ENCODE data around the gene TARS3.

The TARS3 gene

DNA sequence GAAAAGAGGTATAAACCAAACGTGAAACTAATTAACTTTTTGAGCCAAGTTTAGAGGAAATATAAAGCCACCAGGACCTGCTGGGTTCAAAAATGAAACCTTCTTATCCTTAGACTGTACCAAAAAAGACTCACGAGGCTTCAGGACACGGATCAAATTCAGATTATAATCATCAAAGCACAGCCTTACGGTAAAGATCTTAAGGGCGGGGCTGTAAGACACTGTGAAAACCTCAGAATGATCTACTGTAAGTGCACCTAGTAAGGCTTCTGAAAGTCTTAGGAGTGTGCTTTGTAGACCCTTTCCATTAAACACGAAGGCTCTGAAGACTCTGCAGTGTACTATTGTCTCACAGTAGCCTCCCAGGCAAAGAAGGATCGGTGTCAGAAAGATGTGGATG, 26.8 kb downstream of the TARS3 start:
- no peak for DNase-seq

DNA sequence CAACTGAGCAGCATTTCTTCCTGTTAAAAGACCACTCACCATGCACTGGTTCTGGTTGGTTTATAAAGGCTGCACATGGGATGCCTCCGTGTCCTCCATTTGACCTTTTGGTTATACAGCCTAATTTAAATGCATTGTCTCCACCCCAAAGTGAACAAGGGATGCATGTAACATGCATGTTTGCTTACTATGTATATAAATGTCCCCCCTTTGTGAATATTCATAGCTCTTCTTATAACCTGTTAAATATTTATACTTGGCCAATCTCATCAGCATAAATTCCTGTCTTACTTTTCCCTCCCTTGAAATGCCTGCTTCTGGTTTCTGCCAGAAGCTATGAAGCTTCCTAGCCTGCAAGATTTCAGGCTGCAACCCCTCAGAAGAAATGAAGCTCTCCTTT, 27.4 kb downstream of the TARS3 start:
- DNase-seq, result no peak

DNA sequence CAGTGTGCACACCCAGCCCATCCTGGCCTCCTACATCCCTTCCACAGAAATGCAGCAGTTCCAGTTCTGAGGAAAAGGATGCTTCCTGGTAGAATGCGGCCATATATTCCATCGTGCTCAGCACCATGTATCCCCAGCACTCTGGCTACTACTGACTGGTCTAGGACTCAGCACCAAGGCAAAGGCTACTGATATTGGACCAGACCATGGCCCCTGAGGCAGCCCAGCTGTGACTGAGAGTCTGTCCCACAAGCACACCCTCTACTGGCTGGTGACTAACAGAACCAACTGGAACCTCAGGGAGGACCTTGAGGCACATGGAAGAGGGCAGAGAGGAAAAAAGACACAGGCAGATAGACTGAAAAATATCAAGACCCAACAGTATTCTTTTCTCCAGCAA, 30.0 kb downstream of the TARS3 start:
- no peak for DNase-seq

DNA sequence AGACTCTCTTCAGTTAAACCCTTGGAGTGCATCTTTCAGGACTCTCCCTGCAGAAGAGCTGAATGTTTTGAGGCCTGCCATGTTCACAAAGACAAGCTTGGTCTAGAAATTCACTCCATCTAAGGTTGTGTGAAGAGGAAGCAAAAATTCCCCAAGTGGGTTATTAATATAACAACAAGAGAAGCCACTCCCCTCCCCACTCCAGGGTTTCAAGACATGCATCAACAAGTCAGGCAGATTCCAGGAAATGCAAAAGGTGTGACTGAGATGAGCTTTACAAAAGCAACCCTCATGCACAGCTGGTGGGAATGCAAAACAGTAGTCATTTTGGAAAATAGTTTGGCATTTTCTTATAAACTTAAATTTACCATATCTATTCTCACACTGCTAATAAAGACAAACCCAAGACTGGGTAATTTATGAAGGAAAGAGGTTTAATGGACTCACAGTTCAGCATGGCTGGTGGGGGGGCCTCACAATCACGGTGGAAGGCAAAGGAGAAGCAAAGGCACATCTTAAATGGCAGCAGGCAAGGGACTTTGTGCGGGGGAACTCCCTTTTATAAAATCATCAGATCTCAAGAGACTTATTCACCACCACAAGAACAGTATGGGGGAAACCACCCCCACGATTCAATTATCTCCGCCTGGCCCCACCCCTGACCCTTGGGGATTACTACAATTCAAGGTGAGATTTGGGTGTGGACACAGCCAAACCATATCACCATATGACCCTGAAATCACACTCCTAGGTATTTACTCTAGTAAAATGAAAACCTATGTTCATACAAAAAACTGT, 31.3 kb downstream of the TARS3 start:
- no peak for DNase-seq

DNA sequence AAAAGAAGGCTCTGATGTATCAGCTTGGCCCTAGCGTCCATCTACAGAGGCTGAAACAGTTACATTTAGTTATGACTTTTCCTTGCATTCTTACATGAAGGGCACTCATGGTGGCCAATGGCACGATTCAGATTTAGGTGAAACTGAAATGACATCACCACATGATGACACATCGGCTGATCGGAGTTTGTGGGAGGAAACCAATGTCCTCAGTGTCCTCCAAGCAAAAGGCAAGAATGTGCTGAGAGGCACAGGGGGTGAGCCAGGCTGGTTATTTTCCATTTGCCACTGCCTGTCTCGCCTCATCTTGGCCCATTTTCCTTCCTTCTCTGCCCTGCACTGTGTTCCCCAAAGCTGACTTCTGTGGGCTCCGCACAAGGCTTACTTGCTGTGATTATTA, 34.4 kb downstream of the TARS3 start:
- DNase-seq, result no peak

DNA sequence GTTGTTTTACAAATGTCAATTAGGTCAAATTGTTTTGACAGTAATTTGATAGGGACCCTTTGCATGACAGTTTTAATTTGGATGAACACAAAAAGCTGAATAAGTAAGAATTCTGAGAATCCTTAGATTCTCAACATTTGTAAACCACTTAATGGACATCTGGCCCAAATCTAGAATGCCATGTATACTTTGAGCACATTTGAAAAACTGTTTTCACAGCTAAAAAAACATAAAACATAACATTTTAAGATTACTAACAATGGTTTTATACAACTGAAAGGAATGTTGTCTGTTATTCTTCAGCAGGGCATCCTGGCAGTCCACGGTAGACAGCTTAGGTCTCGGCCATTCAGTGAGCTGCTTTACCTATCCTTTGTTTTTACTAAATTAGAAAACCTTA, 37.6 kb downstream of the TARS3 start:
- no peak for DNase-seq

DNA sequence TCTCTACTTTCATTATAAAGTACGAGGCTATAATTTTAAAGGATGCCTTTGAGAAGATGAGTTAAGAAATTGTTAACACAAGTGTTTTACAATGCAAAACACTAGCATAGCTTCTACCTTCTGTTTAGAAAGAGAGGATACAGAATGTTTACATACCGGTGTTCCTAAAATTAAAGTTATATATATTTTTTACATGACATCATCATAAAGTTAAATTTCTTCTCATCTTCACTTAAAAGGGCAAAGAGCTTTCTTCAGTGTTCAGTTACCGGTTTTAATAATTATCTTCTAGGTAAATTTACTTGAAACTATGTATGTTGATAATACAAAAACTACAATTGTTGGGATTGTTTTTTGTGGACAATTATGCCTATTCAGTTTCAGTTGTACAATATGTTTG, 39.4 kb downstream of the TARS3 start:
- no peak for DNase-seq

DNA sequence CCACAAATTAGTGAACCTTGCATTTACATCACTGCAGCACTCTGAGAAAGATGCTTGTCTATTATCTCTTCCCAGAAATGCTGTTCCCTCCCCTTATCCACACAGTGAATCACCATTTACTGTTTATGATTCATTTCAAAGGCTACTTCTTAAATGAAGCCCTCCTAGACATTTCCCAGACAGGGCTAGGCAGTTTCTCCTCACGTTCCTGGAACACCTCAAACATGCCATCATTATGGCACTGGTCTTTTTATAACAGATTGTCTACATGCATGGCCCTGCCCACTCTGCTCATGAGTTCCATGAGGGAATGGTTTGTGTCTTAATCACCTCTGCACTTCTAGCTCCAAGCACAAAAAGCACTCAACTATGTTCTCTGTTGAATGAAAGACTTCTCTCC, 39.9 kb downstream of the TARS3 start:
- no peak for DNase-seq

DNA sequence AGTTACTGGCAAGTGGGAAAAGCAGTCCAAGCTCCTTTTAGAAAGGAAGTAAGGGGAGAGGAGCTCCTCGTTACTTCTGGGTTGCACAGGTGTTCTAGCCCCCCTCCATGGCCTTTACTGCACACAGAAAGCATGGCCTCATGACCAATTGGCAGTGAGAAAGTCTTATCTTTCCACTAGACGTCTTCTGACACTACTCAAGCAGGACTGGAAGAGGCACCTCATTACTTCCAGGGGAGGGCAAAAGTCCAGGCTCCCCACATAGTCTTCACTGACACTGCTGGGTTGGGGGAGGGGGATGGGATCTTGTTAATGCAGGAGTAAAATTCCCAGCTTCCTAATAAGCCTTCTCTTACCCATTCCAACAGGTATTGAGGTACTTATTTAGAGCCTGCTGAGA, 44.5 kb downstream of the TARS3 start:
- no peak for DNase-seq

DNA sequence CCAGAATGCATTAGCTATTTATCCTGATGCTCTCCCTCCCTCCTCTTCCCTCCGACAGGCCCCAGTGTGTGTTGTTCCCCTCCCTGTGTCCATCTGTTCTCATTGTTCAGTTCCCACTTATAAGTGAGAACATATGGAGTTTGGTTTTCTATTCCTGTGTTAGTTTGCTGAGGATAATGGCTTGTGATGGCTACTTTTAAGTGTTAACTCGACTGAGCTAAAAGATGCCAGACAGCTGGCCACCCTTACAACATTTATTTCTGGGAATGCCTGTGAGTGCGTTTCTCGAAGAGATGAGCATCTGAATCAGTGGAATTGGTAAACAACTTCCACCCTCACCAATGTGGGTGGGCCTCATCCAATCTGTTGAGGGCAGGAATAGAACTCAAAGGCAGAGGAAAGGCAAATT, 47.3 kb downstream of the TARS3 start:
- no peak for DNase-seq

DNA sequence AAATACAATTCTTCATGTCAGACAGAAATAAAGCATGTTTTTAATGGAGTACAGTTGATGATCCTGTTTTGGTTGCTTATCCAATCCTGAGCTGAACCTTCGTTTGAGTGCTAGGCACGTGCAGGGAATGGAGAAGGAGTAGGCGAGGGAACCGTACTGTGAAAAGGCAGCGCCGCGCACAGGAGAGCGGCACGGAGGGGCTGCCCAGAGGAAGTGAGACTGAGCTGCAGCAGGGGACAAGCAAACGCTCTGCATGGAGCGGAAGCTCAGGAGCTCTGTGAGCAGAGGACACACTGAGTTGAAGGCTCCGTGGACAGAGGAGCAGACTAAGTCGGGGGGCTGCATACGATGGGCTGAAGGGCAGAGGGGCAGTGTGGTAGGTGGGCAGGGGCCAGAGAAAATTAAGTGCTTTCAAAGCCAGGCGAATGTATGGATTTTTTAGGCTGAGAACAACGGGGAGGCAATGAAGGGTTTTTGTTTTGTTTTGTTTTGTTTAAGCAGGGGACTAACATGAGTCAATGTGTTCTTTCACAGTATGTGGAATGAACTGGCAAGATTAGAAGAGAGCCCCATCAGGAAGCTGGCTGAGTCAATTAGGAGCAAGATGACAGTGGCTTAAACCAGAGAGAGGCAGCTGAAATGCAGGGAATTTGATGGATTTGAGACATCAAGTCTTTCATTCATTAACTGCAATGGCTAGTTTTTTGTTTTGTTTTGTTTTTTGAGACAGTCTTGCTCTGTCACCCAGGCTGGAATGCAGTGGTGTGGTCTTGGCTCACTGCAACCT, 48.3 kb downstream of the TARS3 start:
- DNase-seq, result no peak

DNA sequence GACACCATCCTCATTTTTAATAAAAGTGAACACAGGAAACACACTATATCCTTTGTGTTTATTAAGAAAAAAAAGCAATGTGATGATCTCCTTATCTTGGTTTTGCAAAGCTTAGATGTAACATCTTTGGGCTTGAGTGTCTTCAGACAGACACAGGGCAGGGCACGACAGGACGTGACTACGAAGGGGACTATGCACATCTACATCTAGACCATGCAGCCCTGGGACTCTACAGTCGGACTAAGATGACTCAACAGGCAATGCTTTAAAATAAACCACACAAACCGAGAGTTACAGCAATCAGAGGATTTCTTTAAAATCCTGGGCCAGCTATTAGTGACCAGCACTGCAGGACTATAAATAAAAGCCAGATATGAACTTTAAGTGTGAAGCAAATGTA, 49.3 kb downstream of the TARS3 start:
- DNase-seq, result no peak

DNA sequence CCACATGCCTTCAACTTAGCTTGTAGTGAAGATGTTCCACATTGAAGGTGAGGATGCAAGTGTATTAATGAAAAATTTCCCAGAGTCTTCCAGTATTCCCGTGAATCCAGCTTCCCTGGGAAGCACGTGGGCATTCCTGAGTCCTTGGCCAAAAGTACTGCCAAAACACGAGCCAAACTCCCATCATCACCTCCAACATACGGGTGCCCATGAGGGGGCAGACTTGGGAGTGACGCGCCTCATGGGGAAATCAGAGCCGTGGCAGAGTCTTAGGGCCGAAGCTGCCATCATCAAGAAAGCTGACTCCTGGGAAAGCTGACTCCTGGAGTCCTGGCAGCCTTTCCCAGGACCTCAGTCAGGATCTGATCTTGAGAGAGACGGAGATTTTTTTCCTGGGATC, 52.0 kb downstream of the TARS3 start:
- DNase-seq, result no peak

DNA sequence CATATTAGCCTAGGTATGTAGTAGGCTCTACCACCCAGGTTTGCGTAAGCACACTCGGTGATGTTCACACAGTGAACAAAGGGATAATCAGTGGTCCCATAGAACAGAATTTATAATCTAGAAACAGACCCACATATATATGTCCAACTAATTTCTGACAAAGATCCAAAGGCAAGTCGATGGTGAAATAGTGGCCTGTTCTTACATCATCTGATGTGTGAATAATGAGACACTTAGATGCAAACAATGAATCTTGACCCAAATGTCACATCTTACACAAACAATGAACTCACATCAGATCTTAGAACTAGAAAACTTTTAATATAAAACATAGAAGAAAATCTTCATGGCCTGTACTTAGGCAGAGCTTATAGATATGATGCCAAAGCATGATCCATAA, 54.5 kb downstream of the TARS3 start:
- no peak for DNase-seq

DNA sequence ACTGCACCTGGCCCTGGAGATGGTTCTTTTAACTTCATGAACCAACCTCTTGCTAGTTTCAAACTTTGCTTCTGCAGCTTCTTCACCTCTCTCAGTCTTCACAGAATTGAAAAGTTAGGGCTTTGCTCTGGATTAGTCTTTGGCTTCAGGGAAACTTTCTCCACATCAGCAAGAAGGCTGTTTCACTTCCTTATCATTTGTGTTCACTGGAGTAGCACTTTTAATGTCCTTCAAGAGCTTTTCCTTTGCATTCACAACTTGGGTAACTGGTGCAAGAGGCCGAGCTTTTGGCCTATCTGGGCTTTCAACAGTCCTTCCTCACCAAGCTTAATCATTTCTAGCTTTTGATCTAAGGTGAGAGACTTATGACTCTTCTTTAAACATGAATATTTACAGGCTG, 56.4 kb downstream of the TARS3 start:
- DNase-seq, result no peak

DNA sequence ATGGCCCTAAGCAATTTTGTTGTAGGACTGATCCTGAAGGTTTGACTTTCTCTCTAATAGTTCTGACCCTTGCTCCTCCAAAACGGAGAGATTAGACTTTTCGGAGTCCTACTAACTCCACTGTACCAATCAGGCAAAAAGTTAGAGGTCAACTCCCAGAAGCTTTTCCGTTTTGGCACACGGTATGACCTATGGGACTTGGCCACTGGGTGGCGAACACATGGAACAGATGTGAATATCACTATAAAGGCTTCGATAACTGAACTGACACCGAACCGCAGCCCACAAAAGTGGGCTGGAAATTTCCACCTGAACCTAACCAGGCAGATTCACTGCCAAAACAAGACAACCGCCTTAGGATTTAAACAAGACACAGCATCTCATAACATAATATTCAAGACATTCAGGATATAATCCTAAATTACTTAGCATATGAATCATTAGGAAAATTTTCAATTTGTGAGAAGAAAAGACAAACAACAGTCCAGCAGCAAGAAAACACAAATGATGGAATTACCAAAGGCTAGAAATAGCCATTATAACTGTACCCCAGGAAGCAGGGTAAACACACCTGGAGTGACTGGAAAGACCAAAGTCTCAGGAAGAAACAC, 59.9 kb downstream of the TARS3 start:
- DNase-seq, result no peak

DNA sequence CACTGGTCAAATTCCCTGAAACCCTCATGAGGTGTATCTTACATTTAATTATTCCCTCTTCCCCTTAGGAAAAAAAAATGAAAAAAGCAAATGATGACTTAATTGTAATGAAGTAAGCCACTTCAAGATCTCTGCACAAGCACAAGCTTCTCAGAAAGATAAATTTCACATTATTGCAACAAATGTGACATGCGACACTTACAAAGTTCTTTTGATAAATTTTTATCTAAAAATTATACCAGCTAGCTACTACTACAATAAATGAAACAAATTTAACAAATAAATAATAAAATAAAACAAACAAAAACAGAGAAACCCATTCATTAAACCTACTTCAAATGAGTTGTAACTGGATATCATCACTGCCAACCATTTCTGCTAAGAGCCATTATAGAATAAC, 62.1 kb downstream of the TARS3 start:
- DNase-seq, result no peak

DNA sequence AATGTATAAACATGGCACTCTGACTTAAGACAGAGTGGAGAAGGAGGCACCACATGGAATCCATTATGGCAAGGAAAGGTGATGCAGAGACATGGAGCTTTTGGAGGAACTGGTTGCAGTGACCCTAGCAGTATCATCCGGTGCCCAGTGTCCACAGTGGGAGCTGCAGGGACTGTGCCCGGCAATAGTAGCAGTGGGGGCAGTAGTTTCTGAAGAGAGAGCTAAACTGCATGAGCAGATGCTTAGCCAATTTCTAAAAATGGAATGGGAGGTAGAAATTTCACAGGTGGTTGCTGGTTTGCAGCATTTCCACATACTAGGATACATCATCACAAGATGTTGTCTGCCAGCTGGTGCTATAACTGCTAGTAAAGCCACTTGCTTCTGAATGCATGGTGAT, 64.3 kb downstream of the TARS3 start:
- no peak for DNase-seq

DNA sequence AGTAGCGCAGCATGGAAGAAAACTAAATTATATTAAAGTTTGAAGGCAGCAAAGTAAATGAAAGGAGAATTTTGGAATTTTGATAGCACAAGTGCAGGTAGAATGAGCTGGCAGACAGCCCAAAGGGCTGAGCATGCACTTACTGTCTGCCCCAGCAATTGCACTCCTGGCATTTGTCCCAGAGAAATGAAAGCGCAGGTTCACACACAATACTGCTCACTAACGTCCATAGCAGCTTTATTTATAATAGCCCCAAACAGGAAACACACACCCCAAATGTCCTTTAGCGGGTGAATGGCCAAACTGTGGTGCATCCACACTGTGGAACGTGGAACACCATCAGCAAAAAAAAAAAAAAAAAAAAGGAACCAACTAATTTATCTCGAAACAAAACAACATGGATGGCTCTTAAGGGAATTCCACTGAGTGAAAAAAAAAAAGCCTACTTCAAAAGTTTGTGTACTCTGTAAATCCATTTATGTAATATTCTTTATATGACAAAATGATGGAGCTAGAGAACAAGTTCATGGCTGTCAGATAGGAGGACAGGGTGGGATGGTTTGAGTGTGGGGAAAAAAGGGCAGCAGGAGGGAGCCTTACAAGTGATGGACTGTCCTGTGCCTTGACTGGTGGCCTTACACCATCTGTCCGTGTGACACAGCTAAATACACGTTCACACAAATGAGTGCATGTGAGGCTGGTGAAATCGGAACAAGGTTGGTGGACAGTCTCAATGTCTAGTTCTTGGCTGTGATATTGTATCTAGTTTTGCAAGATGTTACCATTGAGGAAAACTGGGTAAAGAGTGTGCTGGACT, 66.1 kb downstream of the TARS3 start:
- no peak for DNase-seq

DNA sequence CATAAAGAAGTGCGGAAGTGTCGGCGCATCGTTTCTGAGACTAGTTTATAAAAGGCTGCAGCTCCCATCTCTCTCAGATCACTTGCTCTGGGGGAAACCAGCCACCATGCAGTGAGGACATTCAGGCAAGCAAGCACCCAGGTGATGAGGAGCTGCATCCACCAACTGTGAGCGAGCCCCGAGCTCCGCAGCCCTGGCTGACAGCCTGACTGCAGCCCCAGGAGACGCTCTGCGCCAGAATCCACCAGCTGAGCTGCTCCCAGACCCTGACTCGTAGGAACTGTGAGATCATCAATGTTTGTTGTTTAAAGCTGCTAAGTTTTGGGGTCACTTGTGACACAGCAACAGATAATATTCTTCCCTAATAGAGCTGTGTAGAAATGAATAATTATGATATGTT, 67.1 kb downstream of the TARS3 start:
- no peak for DNase-seq

DNA sequence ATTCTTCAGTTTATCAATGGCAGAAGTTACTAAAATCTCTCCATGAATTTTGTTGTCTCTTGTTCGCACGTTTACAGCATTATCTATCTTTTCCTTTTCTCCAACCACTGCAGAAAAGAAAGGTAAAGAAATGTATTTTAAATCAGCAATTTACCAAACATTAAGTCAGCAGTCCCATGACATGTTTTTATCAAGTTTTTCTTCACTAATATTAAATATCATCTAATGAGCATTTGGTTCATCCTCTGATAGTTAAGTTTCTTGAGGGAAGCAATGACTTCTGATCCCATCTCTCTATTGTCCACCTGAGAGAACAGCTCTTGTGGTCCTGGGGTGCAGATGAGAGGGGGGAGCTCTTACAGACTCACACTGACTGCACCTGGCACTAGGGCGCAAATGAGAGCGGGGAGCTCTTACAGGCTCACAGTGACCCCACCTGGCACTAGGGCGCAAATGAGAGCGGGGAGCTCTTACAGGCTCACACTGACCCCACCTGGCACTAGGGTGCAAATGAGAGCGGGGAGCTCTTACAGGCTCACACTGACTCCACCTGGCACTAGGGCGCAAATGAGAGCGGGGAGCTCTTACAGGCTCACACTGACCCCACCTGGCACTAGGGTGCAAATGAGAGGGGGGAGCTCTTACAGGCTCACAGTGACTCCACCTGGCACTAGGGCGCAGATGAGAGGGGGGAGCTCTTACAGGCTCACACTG, 69.5 kb downstream of the TARS3 start:
- DNase-seq, result peak; percentile 6

DNA sequence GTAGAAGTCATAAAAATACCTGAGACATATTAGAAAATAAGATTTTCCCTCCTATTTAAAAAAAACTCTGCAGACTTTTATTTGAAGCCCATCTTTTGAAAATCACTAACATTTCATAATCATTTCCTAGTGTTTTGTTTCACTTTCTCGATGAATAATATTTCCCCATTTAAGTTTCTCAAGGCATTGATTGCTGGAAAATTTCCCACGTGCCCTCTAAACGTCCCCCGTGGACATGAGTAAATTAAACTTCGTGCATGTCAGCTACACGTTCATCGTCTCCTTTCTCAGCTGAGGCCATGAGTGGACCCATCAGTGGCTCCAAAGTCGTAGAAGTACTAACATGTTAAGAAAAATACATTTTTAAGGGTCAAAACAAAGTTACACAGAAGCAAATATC, 70.1 kb downstream of the TARS3 start:
- no peak for DNase-seq

All from activated CD4-positive, alpha-beta T cell treated with anti-CD3 and anti-CD28 coated beads, Interleukin-2, amount 50 U/mL, for 1 hour (primary cell).